HEK293 (cell line): ENCODE measurements around the gene DPT.

ENCODE experiments used
- CTCF ChIA-PET: fragments of 350-600 bp; formaldehyde crosslinking; extraction: SDS; loops from one replicate; lab custom pipeline; 2021; ENCODE audit warnings: antibody characterized with exemption; lab: Yijun Ruan, JAX
- POLR2A ChIA-PET: fragments of 300-600 bp; formaldehyde crosslinking; extraction: SDS; loops from one replicate; lab custom pipeline; 2020; ENCODE audit warnings: antibody characterized with exemption, inconsistent platforms; lab: Yijun Ruan, JAX
- H3K27ac ChIP-seq: fragments of 200-500 bp; sonication (Bioruptor generic); 2 replicates; pipeline ENCODE4 v1.5.1; 2014; ENCODE audit warnings: low read depth, low read length, control low read depth, inconsistent platforms; ENCODE audit errors: extremely low read depth
- H3K36me3 ChIP-seq, 2 experiments: fragments of 200-500 bp in 1 of 2; sonication (Bioruptor generic) in 1 of 2; 1 replicate in 1 of 2; 2 replicates in 1 of 2; pipeline ENCODE4 v1.5.1; 2014 to 2017; ENCODE audit warnings: inconsistent platforms in 2 of 2, low read length in 2 of 2; ENCODE audit not compliant: control insufficient read depth in 2 of 2, insufficient read depth in 1 of 2
- H3K4me1 ChIP-seq: fragments of 200-500 bp; sonication (Bioruptor generic); 2 replicates; pipeline ENCODE4 v1.5.1; 2014; ENCODE audit warnings: mild to moderate bottlenecking, low read length, inconsistent platforms; ENCODE audit not compliant: control insufficient read depth, insufficient read depth
- H3K4me3 ChIP-seq: 2 replicates; pipeline ENCODE4 v1.5.1; 2011; ENCODE audit warnings: low read depth, mild to moderate bottlenecking, control low read depth, low read length, moderate library complexity
- H3K9me3 ChIP-seq: fragments of 200-500 bp; sonication (Bioruptor generic); 2 replicates; pipeline ENCODE4 v1.5.1; 2014; ENCODE audit warnings: low read depth, low read length, inconsistent platforms; ENCODE audit not compliant: control insufficient read depth, insufficient read depth
- EGR2 ChIP-seq: fragments of 450-650 bp; formaldehyde crosslinking; IDR thresholded peaks from 2 replicates; pipeline ENCODE4 v1.5.1; 2016; ENCODE audit warnings: low read depth, missing biosample characterization, missing genetic modification characterization
- GLI4 ChIP-seq: fragments of 450-650 bp; formaldehyde crosslinking; IDR thresholded peaks from 2 replicates; pipeline ENCODE4 v1.5.1; 2016; ENCODE audit warnings: missing biosample characterization, missing genetic modification characterization
- MEIS1 ChIP-seq: sonication (generic); formaldehyde crosslinking; IDR thresholded peaks from 2 replicates; pipeline ENCODE4 v1.8.1; 2022; ENCODE audit warnings: missing genetic modification reagents, mild to moderate bottlenecking, borderline replicate concordance
- MZF1 ChIP-seq: fragments of 450-650 bp; formaldehyde crosslinking; IDR thresholded peaks from 2 replicates; pipeline ENCODE4 v1.5.1; 2017; ENCODE audit warnings: missing biosample characterization, missing genetic modification characterization, borderline replicate concordance
- PATZ1 ChIP-seq: fragments of 450-650 bp; formaldehyde crosslinking; IDR thresholded peaks from 2 replicates; pipeline ENCODE4 v1.5.1; 2016; ENCODE audit warnings: missing biosample characterization, missing genetic modification characterization
- SETDB1 ChIP-seq: IDR thresholded peaks from one replicate; pipeline ENCODE4 v1.6.1; 2017; ENCODE audit warnings: mild to moderate bottlenecking, low read length, moderate library complexity, mixed read lengths; ENCODE audit not compliant: insufficient read length
- YY1 ChIP-seq: fragments of 450-650 bp; formaldehyde crosslinking; IDR thresholded peaks from 2 replicates; pipeline ENCODE4 v1.5.1; 2018; ENCODE audit warnings: missing biosample characterization, missing genetic modification characterization
- YY2 ChIP-seq: fragments of 450-650 bp; formaldehyde crosslinking; IDR thresholded peaks from 2 replicates; pipeline ENCODE4 v1.5.1; 2016; ENCODE audit warnings: missing biosample characterization, missing genetic modification characterization
- ZEB2 ChIP-seq: fragments of 450-650 bp; formaldehyde crosslinking; IDR thresholded peaks from 2 replicates; pipeline ENCODE4 v1.5.1; 2016; ENCODE audit warnings: missing biosample characterization, missing genetic modification characterization
- ZFP69B ChIP-seq: fragments of 450-650 bp; formaldehyde crosslinking; IDR thresholded peaks from 2 replicates; pipeline ENCODE4 v1.5.1; 2016; ENCODE audit warnings: missing biosample characterization, missing genetic modification characterization
- ZNF10 ChIP-seq: fragments of 450-650 bp; formaldehyde crosslinking; IDR thresholded peaks from 2 replicates; pipeline ENCODE4 v1.5.1; 2017; ENCODE audit warnings: missing biosample characterization, missing genetic modification characterization
- ZNF133 ChIP-seq: fragments of 450-650 bp; formaldehyde crosslinking; IDR thresholded peaks from 2 replicates; pipeline ENCODE4 v1.5.1; 2016; ENCODE audit warnings: missing biosample characterization, missing genetic modification characterization
- ZNF184 ChIP-seq: fragments of 450-650 bp; IDR thresholded peaks from 2 replicates; pipeline ENCODE4 v1.5.1; 2018; ENCODE audit warnings: missing biosample characterization, mild to moderate bottlenecking, missing genetic modification characterization
- ZNF266 ChIP-seq: fragments of 450-650 bp; formaldehyde crosslinking; IDR thresholded peaks from 2 replicates; pipeline ENCODE4 v1.5.1; 2016; ENCODE audit warnings: missing biosample characterization, missing genetic modification characterization, low read depth
- ZNF530 ChIP-seq: fragments of 450-650 bp; formaldehyde crosslinking; IDR thresholded peaks from 2 replicates; pipeline ENCODE4 v1.5.1; 2016; ENCODE audit warnings: low read depth, missing biosample characterization, missing genetic modification characterization
- ZNF544 ChIP-seq: fragments of 450-650 bp; formaldehyde crosslinking; IDR thresholded peaks from 2 replicates; pipeline ENCODE4 v1.5.0; 2017; ENCODE audit warnings: missing biosample characterization, missing genetic modification characterization
- ZNF571 ChIP-seq: fragments of 450-650 bp; formaldehyde crosslinking; IDR thresholded peaks from 2 replicates; pipeline ENCODE4 v1.5.0; 2017; ENCODE audit warnings: missing biosample characterization, missing genetic modification characterization
- ZSCAN18 ChIP-seq: fragments of 450-650 bp; formaldehyde crosslinking; IDR thresholded peaks from 2 replicates; pipeline ENCODE4 v1.5.1; 2016; ENCODE audit warnings: missing biosample characterization, missing genetic modification characterization
- TF ChIP-seq, protein P1 (sequence below): fragments of 450-650 bp; formaldehyde crosslinking; IDR thresholded peaks from 2 replicates; pipeline ENCODE4 v1.5.1; 2016; ENCODE audit warnings: missing biosample characterization, missing genetic modification characterization
- TF ChIP-seq, protein P2 (sequence below): fragments of 450-650 bp; formaldehyde crosslinking; IDR thresholded peaks from 2 replicates; pipeline ENCODE4 v1.5.1; 2016; ENCODE audit warnings: missing biosample characterization, missing genetic modification characterization

The DPT gene

GRCh38 chr1:168676029-168676812 is 52.8 kb downstream of the DPT start:
- POLR2A ChIA-PET, result no interaction called here

More at GRCh38 chr1:168676029-168676812, 52.8 kb downstream of the DPT start:
- H3K36me3 ChIP-seq, result no peaks in the 10 kb centered on the region
- CTCF ChIA-PET, result interaction anchor here (1.3 kb wide), 1 partner anchor 9 kb away, joined by 3 read pairs; no protein-coding TSS in a partner anchor
- no peaks in the 10 kb centered on the region for H3K4me1 ChIP-seq
- H3K27ac ChIP-seq, result no peak overlapping the region
- no peak overlapping the region for H3K4me3 ChIP-seq
- no peaks in the 10 kb centered on the region; the same call in 1 of the 2 replicates for H3K9me3 ChIP-seq
- TF ChIP-seq MEIS1 (CRISPR knock-in tag) (no peak), ZNF571 (no peak), ZNF184 (tag by site-specific recombination) (no peak), EGR2 (no peak), ZSCAN18 (tag by site-specific recombination) (no peak), ZNF544 (no peak), ZEB2 (no peak), ZNF133 (tag by site-specific recombination) (no peak), ZNF530 (tag by site-specific recombination) (no peak), ZFP69B (tag by site-specific recombination) (no peak), ZNF10 (tag by site-specific recombination) (no peak), MZF1 (no peak), SETDB1 (no peak), YY1 (tag by site-specific recombination) (no peak), PATZ1 (tag by site-specific recombination) (no peak), YY2 (tag by site-specific recombination) (no peak), ZNF266 (no peak), GLI4 (tag by site-specific recombination) (no peak)
- TF ChIP-seq, protein P1, sequence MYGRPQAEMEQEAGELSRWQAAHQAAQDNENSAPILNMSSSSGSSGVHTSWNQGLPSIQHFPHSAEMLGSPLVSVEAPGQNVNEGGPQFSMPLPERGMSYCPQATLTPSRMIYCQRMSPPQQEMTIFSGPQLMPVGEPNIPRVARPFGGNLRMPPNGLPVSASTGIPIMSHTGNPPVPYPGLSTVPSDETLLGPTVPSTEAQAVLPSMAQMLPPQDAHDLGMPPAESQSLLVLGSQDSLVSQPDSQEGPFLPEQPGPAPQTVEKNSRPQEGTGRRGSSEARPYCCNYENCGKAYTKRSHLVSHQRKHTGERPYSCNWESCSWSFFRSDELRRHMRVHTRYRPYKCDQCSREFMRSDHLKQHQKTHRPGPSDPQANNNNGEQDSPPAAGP, result no peak
- TF ChIP-seq, protein P2, sequence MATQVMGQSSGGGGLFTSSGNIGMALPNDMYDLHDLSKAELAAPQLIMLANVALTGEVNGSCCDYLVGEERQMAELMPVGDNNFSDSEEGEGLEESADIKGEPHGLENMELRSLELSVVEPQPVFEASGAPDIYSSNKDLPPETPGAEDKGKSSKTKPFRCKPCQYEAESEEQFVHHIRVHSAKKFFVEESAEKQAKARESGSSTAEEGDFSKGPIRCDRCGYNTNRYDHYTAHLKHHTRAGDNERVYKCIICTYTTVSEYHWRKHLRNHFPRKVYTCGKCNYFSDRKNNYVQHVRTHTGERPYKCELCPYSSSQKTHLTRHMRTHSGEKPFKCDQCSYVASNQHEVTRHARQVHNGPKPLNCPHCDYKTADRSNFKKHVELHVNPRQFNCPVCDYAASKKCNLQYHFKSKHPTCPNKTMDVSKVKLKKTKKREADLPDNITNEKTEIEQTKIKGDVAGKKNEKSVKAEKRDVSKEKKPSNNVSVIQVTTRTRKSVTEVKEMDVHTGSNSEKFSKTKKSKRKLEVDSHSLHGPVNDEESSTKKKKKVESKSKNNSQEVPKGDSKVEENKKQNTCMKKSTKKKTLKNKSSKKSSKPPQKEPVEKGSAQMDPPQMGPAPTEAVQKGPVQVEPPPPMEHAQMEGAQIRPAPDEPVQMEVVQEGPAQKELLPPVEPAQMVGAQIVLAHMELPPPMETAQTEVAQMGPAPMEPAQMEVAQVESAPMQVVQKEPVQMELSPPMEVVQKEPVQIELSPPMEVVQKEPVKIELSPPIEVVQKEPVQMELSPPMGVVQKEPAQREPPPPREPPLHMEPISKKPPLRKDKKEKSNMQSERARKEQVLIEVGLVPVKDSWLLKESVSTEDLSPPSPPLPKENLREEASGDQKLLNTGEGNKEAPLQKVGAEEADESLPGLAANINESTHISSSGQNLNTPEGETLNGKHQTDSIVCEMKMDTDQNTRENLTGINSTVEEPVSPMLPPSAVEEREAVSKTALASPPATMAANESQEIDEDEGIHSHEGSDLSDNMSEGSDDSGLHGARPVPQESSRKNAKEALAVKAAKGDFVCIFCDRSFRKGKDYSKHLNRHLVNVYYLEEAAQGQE, result no peak
